HG02798 (cell line): ENCODE results near the gene OVOL3.
"Not testable (repeated sequence)": the region's sequence is repeated elsewhere in the genome, so short reads cannot be mapped to it uniquely, and the experiment has no call there.

Experiments
- ATAC-seq: cut with Tn5 transposase; IDR thresholded peaks from one replicate; pipeline ENCODE4 v1.9.1; 2021; ENCODE audit warnings: mild to moderate bottlenecking; ENCODE audit not compliant: unreplicated experiment, poor library complexity

Gene OVOL3

GRCh38 chr19:36110487-36111199 lies at the start of gene OVOL3:
Gene OVOL3, plus strand, starts transcription at chr19:36111143. Its CDS starts 60 bp downstream, at chr19:36111203.
- ATAC-seq: no peak

DNA sequence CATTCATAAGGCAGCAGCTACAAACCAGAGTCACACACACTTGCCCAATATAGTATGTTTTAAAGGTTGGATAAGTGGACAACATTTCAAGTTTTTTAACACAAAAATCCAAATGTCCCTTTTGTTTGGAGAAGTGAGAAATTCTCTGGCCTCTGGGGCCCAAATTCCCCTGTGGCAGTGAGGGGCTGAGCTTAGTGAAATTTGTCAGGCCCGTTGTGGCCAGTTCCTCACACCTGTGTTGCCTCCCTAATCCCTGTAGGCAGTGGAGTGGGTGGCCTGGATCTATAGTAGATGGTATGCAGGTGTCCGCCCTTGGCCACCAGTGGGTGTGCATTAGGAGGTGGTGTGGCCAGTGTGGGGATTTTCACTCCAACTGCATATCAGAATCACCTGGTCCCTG lies 49.6 kb upstream of the OVOL3 start:
- ATAC-seq: no peak

GRCh38 chr19:36064826-36065225 lies 46.1 kb upstream of the OVOL3 start:
- ATAC-seq: no peak

DNA sequence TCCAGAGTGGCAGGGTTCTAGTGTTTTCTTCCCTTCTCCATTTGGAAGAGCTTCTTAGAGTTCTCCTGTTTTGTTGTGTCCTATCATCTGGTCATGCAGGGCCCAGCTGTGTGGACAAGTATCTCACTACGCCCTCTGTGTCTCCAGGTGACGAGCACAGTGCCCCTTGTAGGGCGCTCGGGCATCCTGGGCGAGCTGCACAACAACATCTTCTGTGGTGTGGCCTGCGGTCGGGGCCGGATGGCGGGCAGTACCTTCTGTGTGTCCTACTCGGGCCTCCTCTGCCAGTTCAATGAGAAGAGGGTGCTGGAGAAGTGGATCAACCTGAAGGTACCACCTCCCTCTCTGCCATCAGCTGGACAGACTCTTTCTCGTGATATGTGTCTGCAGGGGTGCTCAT lies 43.3 kb upstream of the OVOL3 start:
- no peak for ATAC-seq

GRCh38 chr19:36068810-36069499 lies 42.0 kb upstream of the OVOL3 start:
- not testable (repeated sequence) for ATAC-seq

- no peak for ATAC-seq
Measured at GRCh38 chr19:36072081-36072480, 38.9 kb upstream of the OVOL3 start.

DNA sequence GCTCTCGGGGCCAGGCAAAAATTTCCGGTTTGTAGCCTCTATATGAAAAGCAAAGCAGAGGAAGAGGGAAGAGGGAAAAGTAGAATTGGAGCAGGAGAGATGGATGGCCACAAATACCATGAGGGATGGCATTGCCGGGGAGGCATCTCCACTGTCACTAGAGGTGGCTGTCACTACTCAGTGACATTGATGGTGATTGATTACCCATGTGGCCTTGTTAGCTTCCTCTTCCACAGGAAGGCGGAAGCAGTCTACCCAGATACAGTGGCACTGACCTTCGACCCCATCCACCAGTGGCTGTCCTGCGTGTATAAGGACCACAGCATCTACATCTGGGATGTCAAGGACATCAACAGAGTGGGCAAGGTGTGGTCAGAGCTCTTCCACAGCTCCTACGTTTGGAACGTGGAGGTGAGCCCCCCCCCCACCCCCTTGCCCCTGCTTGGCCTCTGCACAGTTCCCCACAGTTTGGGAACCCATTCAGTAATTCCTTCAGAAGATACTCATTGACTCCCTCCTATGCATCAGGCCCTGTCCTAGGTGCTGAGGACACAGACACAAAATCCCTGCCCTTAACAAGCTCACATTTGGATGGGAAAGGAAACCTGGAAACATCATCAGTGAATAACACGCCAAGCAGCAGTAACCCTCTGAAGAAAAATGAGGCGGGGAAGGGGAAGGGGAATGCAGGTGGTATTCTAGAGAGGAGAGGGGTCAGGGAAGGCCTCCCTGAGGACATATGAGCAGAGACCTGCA lies 37.6 kb upstream of the OVOL3 start:
- no peak for ATAC-seq

DNA sequence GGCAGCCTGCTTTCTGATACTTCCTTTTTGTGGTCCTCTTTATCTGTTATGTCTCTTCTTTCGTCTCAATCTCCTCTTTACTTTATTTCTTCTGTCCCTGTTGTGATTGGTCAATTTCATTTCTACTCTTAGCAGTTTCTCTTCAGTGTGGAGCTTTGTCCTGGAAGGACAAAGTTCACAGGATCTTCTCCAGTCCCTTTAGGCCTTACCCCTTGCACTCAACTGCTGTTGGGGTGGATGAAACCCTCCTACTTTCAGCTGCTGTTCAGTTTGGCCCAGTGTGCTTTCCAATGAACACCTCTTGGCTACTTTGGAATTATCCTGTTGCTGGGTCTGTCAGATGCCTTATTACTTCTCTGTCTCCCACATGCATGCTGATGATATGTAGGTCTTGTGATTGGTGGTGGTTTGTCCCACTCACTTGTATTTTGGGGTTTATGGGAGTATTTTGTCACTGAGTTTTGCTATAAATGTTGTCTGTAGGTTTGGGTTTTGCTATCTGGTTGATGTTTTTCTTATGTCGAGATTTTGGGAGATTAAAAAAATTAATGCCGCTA lies 31.5 kb upstream of the OVOL3 start:
- no peak for ATAC-seq

- ATAC-seq: no peak
Measured at GRCh38 chr19:36081385-36081784, 29.6 kb upstream of the OVOL3 start.

DNA sequence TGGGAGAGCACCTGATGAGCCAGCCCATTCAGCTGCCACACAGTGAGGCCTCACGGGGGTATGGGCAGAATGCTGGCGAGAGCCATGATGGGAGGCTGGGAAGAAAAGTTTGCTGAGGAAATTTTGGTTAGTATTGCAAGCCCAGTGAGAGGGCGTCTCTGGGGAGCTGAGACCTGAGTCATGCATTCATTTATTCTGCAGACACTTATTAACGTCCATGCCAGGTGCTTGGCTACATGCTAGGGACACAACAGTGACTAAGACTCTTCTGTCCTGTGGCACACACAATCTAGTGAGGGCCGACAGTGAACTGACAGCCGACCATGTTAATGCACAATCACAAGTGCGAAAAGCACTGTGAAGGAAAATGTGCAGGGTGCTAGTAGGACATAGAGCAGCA lies 29.0 kb upstream of the OVOL3 start:
- ATAC-seq: no peak

DNA sequence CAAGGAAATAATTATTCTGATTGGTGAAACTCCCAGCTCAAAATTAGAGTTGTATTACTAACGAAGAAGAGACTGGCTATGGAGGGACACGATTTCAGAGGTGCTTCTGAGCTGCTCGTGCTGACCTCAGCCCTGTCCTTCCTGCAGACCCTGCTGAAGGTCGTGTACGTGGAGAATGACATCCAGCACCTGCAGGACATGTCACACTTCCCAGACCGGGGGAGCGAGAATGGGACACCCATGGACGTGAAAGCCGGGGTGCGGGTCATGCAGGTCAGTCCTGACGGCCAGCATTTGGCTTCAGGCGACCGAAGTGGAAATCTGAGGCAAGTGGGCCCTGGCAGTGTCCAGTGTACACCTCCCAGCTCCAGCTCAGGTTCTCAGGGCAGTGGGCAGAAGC lies 28.0 kb upstream of the OVOL3 start:
- no peak for ATAC-seq

DNA sequence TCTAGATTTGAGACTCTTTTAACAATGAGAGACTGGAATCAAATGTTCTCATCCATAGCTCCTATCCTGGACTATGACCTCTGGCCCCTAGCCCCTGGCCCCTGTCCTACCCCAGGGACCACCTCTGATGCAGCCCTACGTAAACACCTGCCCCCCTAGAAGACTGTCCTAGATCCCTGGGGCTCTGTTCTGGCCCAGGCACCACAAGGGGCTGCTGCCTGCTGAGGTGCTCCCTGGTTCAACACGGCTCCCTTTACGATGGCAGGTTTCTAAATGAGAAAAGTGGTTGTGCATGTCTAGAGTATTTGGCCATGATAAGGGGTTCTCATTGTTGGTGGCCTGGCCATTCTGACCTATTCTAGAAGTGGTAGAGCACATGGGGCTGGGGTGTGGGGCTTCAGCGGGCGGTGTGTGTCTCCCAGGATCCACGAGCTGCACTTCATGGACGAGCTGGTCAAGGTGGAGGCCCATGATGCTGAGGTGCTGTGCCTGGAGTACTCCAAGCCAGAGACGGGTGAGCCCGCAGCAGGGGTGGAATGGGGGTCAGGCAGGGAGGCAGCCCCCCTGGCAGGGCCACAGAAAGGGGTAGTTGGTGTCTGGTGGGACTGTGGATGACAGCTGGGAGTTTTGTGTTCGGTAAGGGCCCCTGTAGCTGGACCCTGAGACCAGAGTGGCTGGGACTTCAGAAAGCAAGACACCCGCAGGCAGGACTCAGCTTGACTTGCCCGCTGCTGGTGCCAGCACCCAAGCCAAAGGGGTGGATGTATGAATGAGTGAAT lies 26.5 kb upstream of the OVOL3 start:
- no peak for ATAC-seq

- ATAC-seq: no peak
Measured at GRCh38 chr19:36086326-36086725, 24.6 kb upstream of the OVOL3 start.

DNA sequence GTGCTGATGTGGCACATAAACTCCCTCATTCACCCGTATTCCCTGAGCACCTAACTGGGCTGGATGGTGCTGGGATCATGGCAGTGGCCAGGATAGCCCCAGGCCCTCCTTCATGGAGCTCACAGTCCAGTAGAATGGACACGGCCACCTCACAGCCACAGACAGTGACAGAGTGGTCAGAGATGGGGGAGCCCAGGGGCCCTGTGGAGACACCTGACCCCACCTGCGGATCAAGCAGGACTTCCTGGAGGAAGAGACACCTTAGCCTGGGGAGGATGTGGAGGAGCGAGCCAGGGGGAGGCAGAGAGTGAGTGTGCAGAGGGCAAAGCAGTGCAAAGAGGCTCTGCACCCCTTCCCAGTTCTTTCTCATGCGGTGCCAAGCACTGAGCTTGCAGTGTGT lies 21.1 kb upstream of the OVOL3 start:
- ATAC-seq: no peak

DNA sequence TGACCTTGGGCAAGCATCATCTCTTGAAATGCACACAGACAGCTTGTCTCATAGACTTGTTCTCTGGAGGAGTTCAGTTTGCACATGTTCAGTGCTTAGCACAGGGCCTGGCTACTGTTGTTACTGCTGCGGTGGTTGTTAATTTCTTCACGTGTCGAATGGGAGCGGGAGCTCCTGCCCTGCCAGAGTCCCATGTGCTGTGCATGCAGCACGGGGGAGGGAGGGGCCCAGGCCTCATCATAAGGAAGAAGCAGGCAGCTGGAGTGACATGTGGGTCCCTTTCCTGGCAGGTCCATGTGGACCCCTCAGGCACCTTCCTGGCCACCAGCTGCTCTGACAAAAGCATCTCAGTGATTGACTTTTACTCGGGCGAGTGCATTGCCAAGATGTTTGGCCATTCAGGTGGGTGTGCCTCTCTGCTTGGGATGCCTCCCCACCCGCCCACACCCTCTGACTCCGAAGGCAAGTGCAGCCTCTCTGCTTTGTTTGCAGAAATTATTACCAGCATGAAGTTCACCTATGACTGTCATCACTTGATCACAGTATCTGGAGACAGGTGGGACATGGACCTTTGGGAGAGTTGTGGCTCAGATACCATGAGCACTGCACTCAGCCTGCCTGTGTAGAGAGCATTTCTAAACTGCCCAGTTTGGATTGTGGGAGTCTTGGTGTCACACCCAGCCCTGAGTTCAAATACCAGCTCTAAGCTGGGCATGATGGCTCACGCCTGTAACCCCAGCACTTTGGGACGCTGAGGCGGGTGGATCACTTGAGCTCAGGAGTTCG lies 19.8 kb upstream of the OVOL3 start:
- no peak for ATAC-seq

DNA sequence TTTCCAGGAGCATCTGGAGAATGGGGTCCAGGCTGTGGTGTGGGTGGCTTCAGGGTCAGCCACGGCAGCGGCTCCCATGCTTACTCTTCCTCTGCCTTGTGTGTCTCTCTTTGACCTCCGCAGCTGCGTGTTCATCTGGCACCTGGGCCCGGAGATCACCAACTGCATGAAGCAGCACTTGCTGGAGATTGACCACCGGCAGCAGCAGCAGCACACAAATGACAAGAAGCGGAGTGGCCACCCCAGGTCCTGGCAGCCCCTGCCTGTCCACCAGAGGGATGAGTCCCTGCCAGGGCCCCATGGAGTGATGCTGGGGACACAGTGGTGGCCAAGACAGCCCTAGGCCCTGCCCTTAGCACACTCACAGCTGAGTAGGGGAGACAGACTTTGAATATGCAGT lies 18.4 kb upstream of the OVOL3 start:
- ATAC-seq: no peak

GRCh38 chr19:36093146-36093662 lies 17.7 kb upstream of the OVOL3 start:
- peak; percentile 71 for ATAC-seq

DNA sequence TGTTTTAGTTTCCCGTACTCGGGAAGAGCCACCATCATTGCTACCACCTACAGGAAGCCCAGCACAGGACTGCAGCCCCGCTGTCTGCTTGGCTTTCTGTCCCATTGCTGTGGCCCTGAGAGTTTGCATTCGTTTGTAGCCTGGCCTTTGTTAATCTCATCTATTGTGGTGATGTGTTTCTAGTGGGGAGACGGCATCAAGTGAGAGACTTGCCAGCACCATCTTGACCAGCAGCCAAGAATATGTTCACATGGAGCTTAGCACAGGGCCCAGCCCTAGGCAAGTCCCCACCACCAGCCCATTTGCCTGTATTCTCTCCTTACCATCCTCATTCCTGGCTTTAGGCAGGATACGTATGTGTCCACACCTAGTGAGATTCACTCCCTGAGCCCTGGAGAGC lies 17.3 kb upstream of the OVOL3 start:
- no peak for ATAC-seq

- no peak for ATAC-seq
Measured at GRCh38 chr19:36097036-36097435, 13.9 kb upstream of the OVOL3 start.
